ENCODE measurements around the gene JAZF1.

JAZF1 gene

DNA sequence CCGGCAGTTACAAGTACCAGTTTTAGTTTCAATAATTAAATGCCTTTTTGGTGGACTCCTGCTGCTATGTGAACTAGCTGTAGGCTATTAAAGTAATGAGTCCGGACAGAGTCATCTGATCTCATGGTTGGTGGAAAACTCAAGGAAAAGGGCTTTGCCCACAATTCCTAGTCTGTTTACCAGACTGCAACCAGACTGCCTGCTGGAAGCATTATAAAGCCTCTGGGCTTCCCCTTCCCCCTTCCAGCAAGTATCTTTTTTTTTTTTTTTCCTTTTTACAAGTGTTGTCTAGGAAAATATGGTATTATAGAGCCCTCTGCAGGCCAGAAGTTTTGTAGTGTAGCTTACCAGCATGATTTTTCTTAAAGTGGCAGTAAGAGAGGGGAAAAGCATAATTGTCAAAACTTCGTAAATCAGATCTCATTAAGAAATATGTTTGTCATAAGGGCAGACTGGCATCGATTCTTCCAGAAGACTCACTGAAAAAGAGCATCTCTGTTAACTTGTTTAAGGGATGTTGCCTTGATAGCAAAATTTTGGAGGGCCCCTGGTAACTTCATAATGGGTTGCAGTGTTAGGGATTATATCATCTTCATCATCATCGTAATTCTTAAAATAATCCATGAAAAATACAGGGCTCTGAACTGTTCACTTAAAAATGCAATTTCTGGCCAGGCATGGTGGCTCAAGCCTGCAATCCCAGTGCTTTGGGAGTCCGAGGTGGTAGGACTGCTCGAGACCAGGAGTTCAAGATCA lies 259.3 kb downstream of the JAZF1 start:
- no peak overlapping the region for H3K4me3 Mint-ChIP-seq
- H3K9me3 Mint-ChIP-seq: no peaks in the 10 kb centered on the region
- peaks cover 13% of the 10 kb centered on the region for H3K4me1 Mint-ChIP-seq (ENCODE audit: low read depth)
- H3K27me3 Mint-ChIP-seq: no peaks in the 10 kb centered on the region
- H3K27ac Mint-ChIP-seq: no peak overlapping the region
- H3K36me3 Mint-ChIP-seq (ENCODE audit: low read depth): no peaks in the 10 kb centered on the region

DNA sequence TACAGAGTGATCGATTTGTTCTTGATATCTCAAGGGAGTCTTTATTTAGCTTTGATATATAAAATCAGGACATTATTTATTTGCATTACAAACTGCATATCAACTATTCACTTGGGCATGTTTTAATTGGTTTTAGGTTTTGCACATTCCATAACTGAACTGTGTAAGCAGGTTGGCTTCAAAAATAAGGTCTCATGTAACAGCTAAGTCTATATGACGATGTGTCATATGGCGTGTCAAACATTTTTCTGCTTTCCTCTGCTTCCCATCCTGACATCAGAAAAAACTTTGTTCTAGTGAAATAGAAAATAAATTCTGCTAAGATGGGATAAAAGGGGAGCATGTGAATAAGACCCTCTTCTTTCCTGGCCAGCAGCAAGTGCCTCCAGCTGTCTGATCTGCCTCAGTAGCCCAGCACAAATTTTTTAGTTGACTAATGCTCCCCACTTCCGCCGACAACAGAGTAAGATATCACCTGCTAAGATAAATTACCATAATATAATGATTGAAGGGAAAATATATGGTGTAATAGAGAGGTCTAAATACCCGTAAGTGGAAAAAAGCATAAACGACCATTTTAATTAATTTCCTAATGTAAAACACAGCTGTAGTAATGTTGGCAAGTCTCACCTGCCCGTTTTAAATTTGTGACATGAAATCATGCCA lies 260.2 kb downstream of the JAZF1 start:
- Mint-ChIP-seq H3K4me3 (no peak overlapping the region), H3K27ac (no peak overlapping the region), H3K27me3 (no peaks in the 10 kb centered on the region), H3K9me3 (no peaks in the 10 kb centered on the region), H3K36me3 (ENCODE audit: low read depth) (no peaks in the 10 kb centered on the region), H3K4me1 (ENCODE audit: low read depth) (peaks cover 5% of the 10 kb centered on the region)

DNA sequence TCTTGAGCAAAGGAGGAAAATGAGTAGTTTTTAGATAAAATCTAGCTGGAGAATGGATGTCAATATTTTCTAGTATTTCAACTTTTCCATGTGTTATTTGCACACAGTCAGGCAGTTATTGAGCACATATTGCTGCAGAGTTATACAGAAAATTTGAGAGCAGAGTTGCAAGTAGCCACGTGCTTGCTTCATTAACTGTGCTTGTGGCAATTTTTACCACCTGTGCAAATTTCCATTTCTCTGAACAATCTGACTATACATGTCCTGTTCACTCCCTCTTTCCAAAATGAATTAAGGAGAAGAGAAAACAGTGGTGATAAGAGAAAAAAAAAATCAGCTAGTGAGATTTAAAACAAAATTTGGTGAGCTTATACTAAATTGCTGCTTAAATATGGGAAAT lies 262.1 kb downstream of the JAZF1 start:
- no peak overlapping the region for H3K27ac Mint-ChIP-seq
- H3K36me3 Mint-ChIP-seq (ENCODE audit: low read depth): no peaks in the 10 kb centered on the region

DNA sequence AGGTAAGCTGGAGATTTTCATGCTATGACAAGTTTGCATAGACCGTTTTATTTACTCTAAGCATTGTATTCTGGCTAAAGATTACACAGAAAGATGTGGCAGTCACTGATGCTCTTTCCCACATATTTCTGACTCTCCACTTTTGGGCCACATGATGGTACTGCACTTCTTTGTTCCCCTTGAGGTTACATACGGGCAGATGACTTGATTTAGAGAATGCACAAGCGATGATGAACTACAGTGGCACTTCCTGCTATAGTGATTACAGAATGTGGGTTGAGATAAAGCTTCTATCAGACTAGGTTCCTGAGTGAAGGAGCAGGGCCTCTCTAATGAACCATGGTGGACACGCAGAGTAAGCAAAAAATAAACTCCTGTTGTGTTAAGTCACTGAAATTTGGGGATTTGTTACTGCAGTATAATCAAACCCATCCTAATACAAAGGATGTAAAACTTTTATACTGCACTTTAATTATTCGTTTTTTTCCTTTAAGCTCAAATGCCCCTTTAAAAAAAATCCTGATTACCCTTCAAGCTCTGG lies 262.8 kb downstream of the JAZF1 start:
- Mint-ChIP-seq H3K27me3 (no peaks in the 10 kb centered on the region), H3K9me3 (no peaks in the 10 kb centered on the region), H3K4me3 (no peak overlapping the region), H3K4me1 (ENCODE audit: low read depth) (no peaks in the 10 kb centered on the region), H3K36me3 (ENCODE audit: low read depth) (no peaks in the 10 kb centered on the region), H3K27ac (no peak overlapping the region)

More for the DNA sequence above, 262.1 kb downstream of the JAZF1 start:
- no peaks in the 10 kb centered on the region for H3K4me1 Mint-ChIP-seq (ENCODE audit: low read depth)
- H3K27me3 Mint-ChIP-seq: no peaks in the 10 kb centered on the region
- no peak overlapping the region for H3K4me3 Mint-ChIP-seq
- no peaks in the 10 kb centered on the region for H3K9me3 Mint-ChIP-seq

DNA sequence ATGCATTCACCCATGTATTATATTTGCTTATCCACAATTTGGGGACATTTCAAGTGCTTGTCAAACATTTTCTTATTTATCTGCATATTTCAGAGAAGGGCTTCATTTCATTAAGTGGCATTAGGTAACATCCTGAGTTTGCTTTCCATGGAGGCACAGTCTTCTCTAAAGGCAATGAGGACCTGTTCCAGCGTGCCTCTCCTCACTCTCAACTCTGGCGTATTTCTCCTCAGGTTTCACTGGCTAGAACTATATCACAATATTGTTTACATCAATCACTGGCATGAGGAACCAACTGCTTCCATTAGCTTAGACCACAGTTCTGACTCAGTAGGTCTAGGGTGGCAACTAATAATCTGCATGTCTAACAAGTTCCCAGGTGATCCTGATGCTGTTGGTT lies 263.5 kb downstream of the JAZF1 start:
- Mint-ChIP-seq H3K36me3 (ENCODE audit: low read depth) (no peaks in the 10 kb centered on the region), H3K27me3 (no peaks in the 10 kb centered on the region), H3K4me3 (no peak overlapping the region), H3K4me1 (ENCODE audit: low read depth) (no peaks in the 10 kb centered on the region), H3K27ac (no peak overlapping the region), H3K9me3 (no peaks in the 10 kb centered on the region)

DNA sequence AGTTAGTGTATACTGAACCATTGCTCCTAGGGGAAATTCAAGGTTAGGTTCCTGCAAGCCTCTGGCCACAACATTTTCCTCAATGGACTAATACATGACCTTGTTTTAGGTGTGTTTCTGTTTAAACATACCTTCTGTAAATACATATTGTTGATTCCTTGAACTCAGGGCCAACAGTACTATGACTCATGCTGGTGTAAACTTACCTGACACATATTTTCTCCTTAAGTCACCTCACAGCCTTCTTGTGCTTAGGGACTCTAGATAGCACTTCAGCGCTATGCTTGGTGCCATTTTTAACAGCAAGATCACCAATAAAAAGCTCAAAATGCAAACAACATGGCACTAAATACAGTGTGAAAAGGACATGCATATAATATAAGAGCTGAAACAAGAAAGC lies 264.2 kb downstream of the JAZF1 start:
- Mint-ChIP-seq H3K27ac (no peak overlapping the region), H3K9me3 (no peaks in the 10 kb centered on the region), H3K4me3 (no peak overlapping the region), H3K36me3 (ENCODE audit: low read depth) (no peaks in the 10 kb centered on the region), H3K27me3 (no peaks in the 10 kb centered on the region), H3K4me1 (ENCODE audit: low read depth) (no peaks in the 10 kb centered on the region)

DNA sequence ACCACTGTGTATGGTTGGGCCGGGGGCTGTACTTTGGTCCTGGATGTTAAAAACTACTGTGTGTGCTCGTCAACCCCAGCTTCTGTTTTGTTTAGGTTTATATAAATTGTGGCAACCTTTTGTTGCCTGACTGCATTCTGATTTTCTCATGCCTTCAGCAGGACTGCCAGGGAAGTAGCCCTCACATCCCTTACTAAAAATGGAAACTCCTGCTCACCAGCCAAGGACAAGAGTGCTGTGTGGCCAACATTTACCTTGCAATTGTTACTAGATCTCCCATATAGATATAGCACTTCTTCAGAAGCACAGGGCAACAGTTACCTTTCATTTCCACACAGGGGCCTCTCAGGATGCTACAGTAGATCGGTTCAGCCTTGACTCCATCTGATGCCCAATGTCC lies 266.2 kb downstream of the JAZF1 start:
- no peaks in the 10 kb centered on the region for H3K4me1 Mint-ChIP-seq (ENCODE audit: low read depth)
- H3K27me3 Mint-ChIP-seq: no peaks in the 10 kb centered on the region
- H3K9me3 Mint-ChIP-seq: no peaks in the 10 kb centered on the region
- no peaks in the 10 kb centered on the region for H3K36me3 Mint-ChIP-seq (ENCODE audit: low read depth)
- no peak overlapping the region for H3K27ac Mint-ChIP-seq
- no peak overlapping the region for H3K4me3 Mint-ChIP-seq

DNA sequence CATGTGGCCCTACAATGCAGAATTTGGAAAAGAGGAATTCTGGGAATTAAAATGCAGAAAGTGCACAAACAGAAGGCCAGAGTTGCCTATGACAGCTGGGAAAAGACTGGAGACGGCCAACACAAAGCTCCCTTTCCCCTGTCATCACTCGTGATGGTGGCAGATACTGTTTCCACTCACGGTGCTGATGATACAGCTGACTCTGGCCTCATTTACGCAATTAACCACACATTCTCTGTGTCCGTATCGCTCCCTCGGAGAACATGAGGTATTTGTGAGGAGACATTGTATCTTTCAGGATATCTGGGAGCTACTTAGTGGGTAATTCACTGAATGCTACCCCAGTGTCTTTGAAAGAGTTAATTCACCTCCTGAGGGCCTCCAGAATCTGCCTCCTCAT lies 267.8 kb downstream of the JAZF1 start:
- Mint-ChIP-seq H3K4me3 (no peak overlapping the region), H3K4me1 (ENCODE audit: low read depth) (no peaks in the 10 kb centered on the region), H3K36me3 (ENCODE audit: low read depth) (no peaks in the 10 kb centered on the region), H3K27ac (no peak overlapping the region), H3K27me3 (no peaks in the 10 kb centered on the region), H3K9me3 (no peaks in the 10 kb centered on the region)

DNA sequence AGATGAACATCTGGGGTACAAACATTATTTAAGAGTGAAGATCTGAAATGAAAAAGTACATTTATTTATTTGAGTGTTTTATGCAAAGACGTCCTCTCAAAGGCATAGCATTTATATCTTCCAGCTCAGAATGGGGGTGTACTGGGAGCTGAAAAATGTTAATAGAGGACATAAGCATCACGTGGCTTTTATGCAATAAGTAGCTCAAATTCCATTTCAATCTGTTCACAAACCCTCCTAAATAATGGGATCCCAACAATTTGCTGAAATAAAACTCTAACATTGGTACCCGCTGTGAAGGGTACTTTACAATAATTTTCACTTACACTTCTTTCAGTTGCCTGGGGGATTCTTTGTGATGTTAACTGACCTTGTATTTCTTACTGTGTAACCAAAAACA lies 268.7 kb downstream of the JAZF1 start:
- Mint-ChIP-seq H3K27me3 (no peaks in the 10 kb centered on the region), H3K4me1 (ENCODE audit: low read depth) (no peaks in the 10 kb centered on the region), H3K27ac (no peak overlapping the region), H3K9me3 (no peaks in the 10 kb centered on the region), H3K4me3 (no peak overlapping the region), H3K36me3 (ENCODE audit: low read depth) (no peaks in the 10 kb centered on the region)

DNA sequence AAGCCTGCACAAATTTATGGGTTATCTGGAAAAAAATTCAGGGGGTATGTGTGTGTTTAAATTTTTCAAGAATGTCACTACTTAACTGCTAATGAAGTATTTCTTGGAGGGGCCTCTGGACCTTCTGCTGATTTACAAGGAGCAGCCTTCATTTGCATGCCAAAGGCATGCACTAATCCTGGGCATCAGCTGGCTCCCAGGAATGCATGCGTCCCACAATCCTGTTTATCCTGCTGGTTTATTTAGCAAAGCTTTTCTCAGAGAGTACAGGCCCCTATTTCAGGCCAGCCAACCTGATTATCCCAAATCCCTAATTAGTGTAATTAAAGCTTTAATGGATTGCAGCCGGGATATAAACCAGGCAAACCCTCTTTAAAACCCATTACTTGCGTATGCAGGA lies 270.3 kb downstream of the JAZF1 start:
- no peaks in the 10 kb centered on the region for H3K36me3 Mint-ChIP-seq (ENCODE audit: low read depth)

DNA sequence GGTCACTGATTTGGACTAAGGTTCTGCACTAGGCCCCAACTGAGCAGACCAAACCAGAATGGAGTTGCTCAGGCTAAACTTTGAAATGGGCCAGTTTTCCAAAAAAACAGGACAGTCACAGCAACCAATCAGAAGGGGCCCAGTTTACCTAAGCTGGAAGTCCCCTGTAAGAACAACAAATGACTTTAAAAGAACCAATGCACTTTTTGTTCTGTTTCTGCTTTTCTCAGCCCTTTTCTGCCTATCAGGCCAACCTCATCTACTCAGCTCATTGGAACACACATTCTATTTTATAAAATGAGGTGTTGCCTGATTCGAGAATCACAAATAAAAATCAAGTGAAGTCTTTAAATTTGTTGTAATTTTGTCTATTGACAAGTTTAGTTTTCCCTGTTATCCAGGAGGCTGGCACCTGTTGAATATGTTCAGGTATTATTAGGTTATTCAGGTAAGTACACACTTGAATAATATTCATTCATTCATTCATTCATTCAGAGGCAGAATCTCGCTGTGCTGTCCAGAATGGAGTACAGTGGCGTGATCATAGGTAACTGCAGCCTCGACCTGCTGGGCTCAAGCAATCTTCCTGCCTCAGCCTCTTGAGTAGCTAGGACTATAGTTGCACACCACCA lies 271.9 kb downstream of the JAZF1 start:
- Mint-ChIP-seq H3K27ac (no peak overlapping the region), H3K4me1 (ENCODE audit: low read depth) (no peaks in the 10 kb centered on the region), H3K4me3 (no peak overlapping the region), H3K36me3 (ENCODE audit: low read depth) (no peaks in the 10 kb centered on the region), H3K9me3 (no peaks in the 10 kb centered on the region), H3K27me3 (no peaks in the 10 kb centered on the region)

More for the DNA sequence above, 270.3 kb downstream of the JAZF1 start:
- Mint-ChIP-seq H3K4me1 (ENCODE audit: low read depth) (no peaks in the 10 kb centered on the region), H3K9me3 (no peaks in the 10 kb centered on the region), H3K4me3 (no peak overlapping the region), H3K27ac (no peak overlapping the region), H3K27me3 (no peaks in the 10 kb centered on the region)

DNA sequence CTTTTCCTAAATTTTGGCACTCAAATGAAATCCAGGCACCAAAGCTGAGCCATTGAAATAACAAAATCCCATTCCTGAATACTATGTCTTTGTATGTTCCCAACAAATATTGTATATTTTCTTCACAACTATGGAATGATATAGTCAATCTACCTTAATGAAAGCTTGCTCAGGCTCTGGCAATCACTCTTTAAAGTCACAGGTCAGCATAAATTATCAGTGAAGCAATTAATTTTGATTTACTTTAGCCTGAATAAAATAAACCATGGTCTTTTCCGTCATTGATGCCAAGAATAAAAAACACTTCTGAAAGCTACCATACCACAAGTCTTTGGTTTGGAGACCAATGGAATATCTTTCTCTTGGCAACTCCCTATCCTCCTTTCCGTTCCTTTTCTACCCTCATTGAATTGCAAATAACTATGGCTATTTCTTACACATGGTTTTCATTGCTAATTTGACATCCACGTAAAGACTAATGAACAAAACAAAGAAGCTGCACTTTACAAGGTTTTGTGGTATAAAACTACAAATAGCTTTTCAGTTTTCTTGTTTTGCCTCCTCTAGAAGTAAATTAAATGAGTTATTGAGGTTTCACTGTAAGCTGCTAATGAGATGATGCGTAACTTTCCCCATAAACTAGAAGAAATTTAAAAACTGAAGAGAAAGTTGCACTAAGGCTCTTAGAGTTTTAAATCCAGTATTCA lies 274.1 kb downstream of the JAZF1 start:
- Mint-ChIP-seq H3K4me1 (ENCODE audit: low read depth) (peaks cover 4% of the 10 kb centered on the region), H3K4me3 (no peak overlapping the region), H3K27me3 (no peaks in the 10 kb centered on the region), H3K36me3 (ENCODE audit: low read depth) (no peaks in the 10 kb centered on the region), H3K9me3 (no peaks in the 10 kb centered on the region), H3K27ac (no peak overlapping the region)

DNA sequence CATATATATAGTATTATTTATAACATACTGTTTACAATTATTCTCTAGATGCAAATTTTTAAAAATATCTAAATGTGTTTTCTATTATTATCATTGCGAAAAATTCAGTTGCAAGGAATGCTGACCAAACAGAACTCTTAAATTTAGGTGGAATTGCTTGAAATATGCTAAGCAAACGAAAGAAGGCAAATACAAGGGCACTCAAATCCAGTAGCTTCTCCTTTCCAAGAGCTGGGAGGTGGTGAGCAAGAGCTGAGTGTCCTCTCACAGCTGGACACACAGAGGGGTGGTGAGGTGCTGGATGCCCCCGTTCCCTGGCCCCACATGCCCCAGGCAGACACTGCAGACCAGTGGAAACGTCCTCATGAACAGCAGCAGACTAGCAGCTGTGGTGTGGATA lies 274.6 kb downstream of the JAZF1 start:
- no peaks in the 10 kb centered on the region for H3K9me3 Mint-ChIP-seq
- no peaks in the 10 kb centered on the region for H3K36me3 Mint-ChIP-seq (ENCODE audit: low read depth)
- peaks cover 10% of the 10 kb centered on the region for H3K4me1 Mint-ChIP-seq (ENCODE audit: low read depth)
- H3K27me3 Mint-ChIP-seq: no peaks in the 10 kb centered on the region
- no peak overlapping the region for H3K27ac Mint-ChIP-seq
- no peak overlapping the region for H3K4me3 Mint-ChIP-seq

DNA sequence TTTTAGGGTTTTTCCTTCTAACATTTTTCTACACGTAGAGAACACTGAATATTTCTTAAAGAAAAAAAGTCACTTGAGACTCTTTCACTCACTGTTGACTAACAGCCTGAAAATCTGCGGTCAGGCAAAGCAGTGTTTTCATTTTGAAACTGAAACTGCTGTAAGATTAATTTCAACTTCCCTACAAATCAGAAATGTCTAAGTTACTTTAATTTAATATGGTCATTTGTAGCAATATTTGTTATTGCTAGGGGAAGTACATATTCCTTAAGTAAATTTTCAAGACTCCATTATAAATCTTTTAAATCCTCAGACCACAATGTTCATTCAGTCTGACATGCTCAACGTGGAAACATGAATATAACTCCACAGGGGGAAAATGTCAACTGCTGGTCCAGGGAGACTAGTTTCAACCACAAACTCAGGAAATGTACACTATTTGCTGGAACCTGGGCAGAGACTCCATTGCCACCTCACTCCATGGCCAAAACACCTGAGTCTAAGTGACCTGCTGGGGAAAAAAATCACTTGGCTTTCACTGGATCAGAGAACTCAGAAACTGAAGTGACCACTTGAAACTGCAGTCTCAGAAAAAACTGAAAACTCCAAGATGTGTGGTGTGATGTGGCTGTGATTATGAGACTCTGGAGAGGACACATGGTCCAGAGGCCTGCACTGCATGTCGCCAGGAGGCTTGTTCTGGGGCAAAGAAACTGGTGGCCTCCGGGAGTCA lies 279.4 kb downstream of the JAZF1 start:
- peaks cover 39% of the 10 kb centered on the region for H3K4me1 Mint-ChIP-seq (ENCODE audit: low read depth)
- H3K27me3 Mint-ChIP-seq: no peaks in the 10 kb centered on the region
- H3K4me3 Mint-ChIP-seq: peak overlapping the region; percentile 23
- H3K27ac Mint-ChIP-seq: peak overlapping the region; percentile 55
- H3K36me3 Mint-ChIP-seq (ENCODE audit: low read depth): no peaks in the 10 kb centered on the region
- no peaks in the 10 kb centered on the region for H3K9me3 Mint-ChIP-seq

Data from stimulated activated naive CD8-positive, alpha-beta T cell treated with anti-CD3 and anti-CD28 coated beads, Interleukin-15, Interleukin-2, amounts not matched to agents 100 ng/mL and 50 ng/mL, for 24 hours (primary cell).